NK-92 treated with Interleukin-12 subunit alpha and Interleukin-12 subunit beta, amount 100 ng/mL, for 24 hours (cell line): ENCODE data around the gene FEN1.
A peak's percentile ranks its signal among the peaks of the same experiment; 100 is the strongest.

Source experiments
- DNase-seq: peaks from one replicate; lab custom pipeline; 2025; lab: John Stamatoyannopoulos, UW

FEN1 gene

DNA sequence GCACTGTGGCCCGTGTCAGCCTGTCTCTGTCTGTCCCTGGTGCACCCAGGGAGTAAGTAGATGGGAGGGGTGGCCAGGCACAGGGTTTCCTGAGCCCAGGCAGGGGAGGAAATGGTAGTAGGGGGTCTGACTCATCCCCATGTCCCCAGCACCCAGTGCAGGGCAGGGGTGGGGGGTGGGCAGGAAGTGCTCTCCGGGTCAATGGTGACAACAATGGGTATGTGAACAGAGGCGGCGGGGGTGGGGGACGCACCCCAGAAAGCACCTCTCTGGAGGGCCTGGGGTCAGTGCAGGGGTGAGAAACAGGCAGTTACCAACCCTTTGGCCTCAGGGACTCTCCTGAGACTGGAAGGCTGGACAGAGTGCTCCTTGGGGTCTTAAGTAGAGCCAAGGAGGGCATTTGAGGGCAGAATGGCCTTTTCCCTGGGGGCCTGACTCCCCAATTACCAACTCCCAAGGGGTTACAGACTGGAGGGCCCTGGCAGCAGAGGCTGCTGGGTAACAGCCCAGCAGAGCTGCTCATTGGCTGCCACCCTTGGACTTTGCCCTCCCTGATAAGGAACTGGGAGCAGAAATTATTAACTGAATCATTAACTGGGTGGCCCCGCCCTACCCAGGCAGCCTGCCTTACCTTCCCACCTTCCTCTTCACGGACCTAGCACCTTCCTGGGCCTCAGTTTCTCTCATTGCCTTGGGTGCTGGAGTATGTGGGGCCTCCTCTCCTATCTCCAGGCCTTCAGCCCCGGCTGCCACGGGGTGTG, 36.1 kb upstream of the FEN1 start:
- peak; percentile 92 for DNase-seq

GRCh38 chr11:61757213-61757862, 35.4 kb upstream of the FEN1 start:
- DNase-seq: no peak

DNA sequence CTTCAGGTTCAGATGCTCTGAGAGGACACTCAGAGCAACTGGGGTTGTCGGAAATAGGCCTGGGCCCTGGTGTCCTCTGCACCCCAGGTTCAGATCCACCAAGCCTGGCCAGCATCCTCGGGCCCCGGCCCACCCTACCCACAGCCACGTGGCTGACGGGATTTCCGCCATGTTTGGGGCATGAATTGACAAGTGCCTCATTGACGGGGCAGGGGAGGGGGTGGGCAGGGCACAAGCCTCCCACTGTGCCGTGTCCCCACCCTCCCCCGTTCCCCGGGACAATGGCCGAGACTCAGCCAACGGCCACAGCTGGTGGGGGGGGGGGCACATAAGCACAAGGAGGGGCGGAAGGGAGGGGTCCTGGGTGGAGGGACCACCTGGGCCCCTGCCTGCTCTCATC, 31.8 kb upstream of the FEN1 start:
- no peak for DNase-seq

DNA sequence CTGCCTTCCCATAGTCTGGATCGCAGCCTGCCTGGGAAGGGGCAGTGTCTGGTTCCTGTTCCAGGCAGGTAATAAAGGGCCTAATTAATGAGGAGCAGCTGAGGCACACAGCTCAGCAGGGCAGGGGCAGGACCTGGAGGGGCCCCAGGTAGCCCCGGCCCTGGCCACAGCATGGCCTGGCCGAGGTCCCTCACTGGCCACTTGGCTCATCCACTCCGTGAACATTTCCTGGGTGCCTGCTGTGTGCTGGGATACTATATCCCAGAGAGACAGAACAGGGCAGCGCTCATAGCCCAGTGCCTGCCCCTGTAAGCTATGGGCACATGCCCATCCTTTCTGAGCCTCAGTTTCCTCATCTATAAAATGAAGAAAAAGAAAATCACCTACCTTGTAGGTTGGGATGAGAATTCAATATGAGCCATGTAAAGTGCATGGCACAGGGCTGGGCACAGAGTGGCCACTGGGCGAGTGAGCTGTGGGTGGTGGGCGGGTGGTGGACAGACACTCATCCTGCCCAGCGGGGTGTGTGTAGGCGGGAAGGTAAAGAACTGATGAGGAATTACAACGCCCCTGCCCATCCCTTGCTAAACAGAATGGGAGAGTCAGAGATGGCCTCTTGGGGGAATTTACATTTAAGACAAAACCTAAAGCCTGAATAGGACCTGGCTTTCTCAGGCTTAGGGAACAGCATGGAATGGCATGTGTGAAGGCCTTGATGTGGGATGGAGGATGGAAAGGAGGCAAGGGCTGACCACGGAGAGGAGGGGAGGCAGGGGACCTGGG, 31.1 kb upstream of the FEN1 start:
- DNase-seq: no peak

- DNase-seq: no peak
Observed at GRCh38 chr11:61762223-61762615, 30.5 kb upstream of the FEN1 start.

GRCh38 chr11:61762798-61763197, 29.9 kb upstream of the FEN1 start:
- no peak for DNase-seq

GRCh38 chr11:61763930-61764605, 28.6 kb upstream of the FEN1 start:
- DNase-seq: no peak

GRCh38 chr11:61764606-61765260, 28.0 kb upstream of the FEN1 start:
- DNase-seq: no peak

DNA sequence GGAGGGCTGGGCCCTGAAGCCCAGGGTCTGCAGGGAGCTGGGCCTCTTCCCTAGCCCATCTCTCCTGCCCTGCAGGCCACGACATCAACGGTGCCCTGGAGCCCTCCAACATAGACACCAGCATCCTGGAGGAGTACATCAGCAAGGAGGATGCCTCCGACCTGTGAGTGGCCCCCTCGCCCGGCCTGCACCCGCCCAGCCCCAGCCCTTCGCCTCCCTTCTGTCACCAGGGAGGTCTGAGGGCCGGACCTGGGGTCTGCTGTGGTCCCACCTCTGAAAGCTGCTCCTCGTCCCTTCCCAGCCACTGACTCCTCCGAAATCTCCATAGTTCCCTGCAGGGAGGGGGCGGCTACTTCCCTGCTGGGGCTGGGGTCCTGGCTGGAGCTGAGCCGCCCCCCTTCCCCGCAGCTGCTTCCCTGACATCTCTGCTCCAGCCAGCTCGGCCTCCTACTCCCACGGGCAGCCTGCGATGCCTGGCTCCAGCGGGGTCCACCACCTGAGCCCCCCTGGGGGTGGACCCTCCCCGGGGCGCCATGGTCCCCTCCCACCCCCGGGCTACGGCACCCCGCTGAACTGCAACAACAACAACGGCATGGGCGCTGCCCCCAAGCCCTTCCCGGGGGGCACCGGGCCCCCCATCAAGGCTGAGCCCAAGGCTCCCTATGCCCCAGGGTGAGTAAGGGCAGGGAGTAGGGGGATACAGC, 27.0 kb upstream of the FEN1 start:
- DNase-seq: no peak

DNA sequence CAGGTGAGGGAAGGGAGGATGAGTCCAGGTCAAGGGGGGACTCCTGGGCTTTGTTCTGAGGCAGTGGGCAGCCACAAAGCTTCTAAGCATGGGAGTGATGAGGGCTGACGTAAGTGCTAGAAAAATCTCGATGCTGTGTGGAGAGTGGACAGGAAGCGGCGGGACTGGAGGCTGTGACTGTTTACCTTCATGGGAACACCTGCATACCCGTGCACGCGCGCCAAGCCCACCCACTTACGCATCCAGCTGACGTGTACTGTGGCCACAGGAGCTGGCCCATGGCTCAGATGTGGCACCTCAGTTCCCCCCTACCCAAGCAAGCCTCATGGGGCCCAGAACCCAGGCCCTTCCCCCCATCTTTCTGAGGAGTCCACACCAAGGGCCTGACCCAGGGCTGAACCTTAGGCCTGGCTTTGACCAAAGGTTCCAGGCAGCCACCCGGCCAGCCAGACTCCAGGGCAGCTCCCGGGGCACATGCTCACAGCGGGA, 26.3 kb upstream of the FEN1 start:
- no peak for DNase-seq

DNA sequence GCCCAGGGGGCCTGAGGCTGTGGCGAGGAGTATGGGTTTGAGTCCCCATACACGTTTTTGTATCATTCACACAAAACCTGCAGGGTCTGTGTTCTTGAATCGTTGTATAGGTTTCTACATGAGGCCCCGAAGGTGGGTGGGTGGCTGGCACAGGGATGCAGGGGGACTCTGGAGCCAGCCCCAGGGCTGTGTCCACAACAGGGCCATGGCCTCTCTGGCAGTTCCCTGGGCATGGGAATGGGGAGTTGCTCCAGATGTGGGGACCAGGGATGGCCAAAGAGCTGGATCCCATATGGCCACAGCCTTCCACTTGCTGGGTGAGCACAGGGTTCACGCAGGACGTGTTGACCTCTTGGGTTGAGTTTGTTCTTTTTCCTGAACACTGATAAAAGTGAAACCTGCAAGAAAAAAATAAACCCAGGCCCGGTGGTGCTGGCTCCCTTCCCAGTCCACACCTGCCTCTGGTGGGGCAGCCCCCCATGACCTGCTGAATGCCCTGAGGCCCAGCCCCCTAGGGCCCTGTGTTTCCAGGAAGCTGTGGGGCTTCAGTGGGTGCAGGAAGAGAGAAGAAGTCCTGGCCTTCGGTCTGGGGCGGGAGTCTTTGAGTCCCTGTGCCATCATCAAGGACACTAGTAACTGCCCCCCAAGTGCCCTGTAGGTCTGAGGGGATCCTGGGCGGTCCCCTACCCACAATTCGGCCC, 24.2 kb upstream of the FEN1 start:
- no peak for DNase-seq

GRCh38 chr11:61769169-61769920, 23.4 kb upstream of the FEN1 start:
- no peak for DNase-seq

DNA sequence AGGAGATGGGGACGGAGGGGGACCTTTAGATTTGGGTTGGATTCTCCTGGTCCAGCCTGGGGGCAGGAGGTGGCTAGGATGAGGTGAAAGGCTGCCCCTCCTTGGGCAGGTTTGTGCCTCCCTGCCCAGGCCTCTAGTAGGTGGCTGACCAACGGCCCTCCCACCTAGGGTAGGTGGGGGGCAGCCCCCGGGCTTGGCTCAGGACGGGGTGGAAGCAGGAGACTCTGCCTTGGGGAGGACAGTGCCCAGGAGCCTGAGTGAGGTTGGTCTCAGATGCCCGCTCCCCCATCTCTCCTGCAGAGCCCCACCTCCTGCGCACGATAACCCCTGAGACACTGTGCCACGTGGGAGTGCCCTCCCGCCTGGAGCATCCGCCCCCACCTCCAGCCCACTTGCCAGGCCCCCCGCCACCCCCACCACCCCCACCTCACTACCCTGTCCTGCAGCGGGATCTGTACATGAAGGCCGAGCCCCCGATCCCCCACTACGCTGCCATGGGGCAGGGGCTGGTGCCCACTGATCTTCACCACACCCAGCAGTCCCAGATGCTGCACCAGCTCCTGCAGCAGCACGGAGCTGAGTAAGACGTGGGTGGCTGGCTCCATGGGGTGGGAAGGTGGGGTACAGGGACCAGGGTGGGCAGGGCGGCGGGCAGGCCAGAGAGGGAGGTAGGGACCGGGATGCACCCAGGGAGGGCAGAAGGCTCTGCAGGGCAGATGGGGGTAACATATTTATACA, 22.6 kb upstream of the FEN1 start:
- no peak for DNase-seq

GRCh38 chr11:61771195-61771894, 21.4 kb upstream of the FEN1 start:
- DNase-seq: no peak

- DNase-seq: no peak
Observed at GRCh38 chr11:61771985-61772455, 20.7 kb upstream of the FEN1 start.

DNA sequence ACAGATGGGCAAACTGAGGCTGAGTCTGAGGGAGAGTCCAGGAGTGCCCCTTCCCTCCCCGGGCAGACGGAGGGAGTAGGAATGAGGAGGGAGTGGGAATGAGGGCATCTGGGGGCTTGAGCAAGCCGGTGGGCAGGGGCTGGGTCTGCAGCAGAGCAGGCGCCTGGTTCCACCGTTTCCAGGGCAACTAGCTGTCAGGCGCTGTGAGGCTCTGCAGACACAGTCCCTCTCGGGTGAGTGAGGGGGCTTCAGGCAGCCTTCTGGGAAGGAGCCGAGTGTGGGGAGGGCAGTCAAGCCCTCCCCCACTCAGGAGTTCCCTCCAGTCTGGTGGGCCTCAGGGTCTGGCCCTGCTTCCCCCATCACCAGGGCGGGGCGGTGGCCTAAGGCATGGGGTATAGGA, 19.4 kb upstream of the FEN1 start:
- no peak for DNase-seq

GRCh38 chr11:61773809-61774208, 18.9 kb upstream of the FEN1 start:
- DNase-seq: no peak

DNA sequence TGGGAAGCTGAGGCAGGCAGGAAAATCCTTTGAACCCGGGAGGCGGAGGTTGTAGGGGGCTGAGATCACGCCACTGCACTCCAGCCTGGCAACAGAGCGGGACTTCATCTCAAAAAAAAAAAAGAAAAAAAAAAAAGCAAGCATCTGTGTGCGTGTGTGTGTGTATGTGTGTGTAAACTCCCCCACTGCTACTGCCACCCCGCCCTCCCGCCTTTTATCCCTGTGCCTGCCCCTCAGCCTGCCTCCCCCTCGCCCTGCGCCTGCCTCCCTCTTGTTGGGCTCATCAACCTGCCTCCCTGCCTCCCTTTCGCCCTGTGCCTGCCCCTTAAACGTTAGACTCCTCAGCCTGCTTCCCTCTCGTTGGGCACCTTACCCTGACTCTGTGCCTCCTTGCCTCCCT, 18.3 kb upstream of the FEN1 start:
- DNase-seq: no peak
